ENCODE data around the gene TMEM114.

TMEM114 gene

GRCh38 chr16:8547762-8548161, 42.5 kb downstream of the TMEM114 start:
- DNase-seq, result no peak

GRCh38 chr16:8544406-8544805, 45.9 kb downstream of the TMEM114 start:
- DNase-seq, result no peak

- DNase-seq, result no peak
Measured at GRCh38 chr16:8543258-8543657, 47.1 kb downstream of the TMEM114 start.

- DNase-seq, result no peak
Measured at GRCh38 chr16:8542393-8542792, 47.9 kb downstream of the TMEM114 start.

- DNase-seq, result no peak
Measured at GRCh38 chr16:8541868-8542267, 48.4 kb downstream of the TMEM114 start.

- DNase-seq, result no peak
Measured at GRCh38 chr16:8537691-8538342, 52.5 kb downstream of the TMEM114 start.

- no peak for DNase-seq
Measured at GRCh38 chr16:8533509-8533908, 56.8 kb downstream of the TMEM114 start.

GRCh38 chr16:8530752-8531384, 59.4 kb downstream of the TMEM114 start:
- no peak for DNase-seq

GRCh38 chr16:8528471-8528870, 61.8 kb downstream of the TMEM114 start:
- no peak for DNase-seq

GRCh38 chr16:8523932-8524331, 66.4 kb downstream of the TMEM114 start:
- no peak for DNase-seq

GRCh38 chr16:8522757-8523156, 67.6 kb downstream of the TMEM114 start:
- DNase-seq, result no peak

GRCh38 chr16:8519643-8520042, 70.7 kb downstream of the TMEM114 start:
- DNase-seq, result no peak

Measured in CD4-positive, alpha-beta T cell treated with Interleukin-10 for 1 hour (primary cell).